WERI-Rb-1 (cell line): ENCODE results near the gene AHI1.
"Not testable (repeated sequence)": the region's sequence is repeated elsewhere in the genome, so short reads cannot be mapped to it uniquely, and the experiment has no call there.

ENCODE experiments used
- DNase-seq: peaks from one replicate; pipeline ENCODE4 v3.0.0-alpha.2; 2020
- H3K27ac ChIP-seq: fragments of 250-450 bp; sonication (Bioruptor Pico); 2 replicates; pipeline ENCODE4 v1.5.1; 2020; ENCODE audit warnings: mild to moderate bottlenecking, moderate library complexity
- H3K27me3 ChIP-seq: fragments of 250-450 bp; sonication (Bioruptor Pico); 2 replicates; pipeline ENCODE4 v1.5.1; 2021; ENCODE audit warnings: mild to moderate bottlenecking, low read depth, moderate library complexity; ENCODE audit not compliant: insufficient read depth, severe bottlenecking
- H3K36me3 ChIP-seq: fragments of 250-450 bp; sonication (Bioruptor Pico); 2 replicates; pipeline ENCODE4 v1.5.1; 2020; ENCODE audit warnings: mild to moderate bottlenecking, moderate library complexity
- H3K4me3 ChIP-seq: 2 replicates; pipeline ENCODE4 v1.5.1; 2011; ENCODE audit warnings: low read depth, mild to moderate bottlenecking, control low read depth, low read length
- H3K9me3 ChIP-seq: fragments of 250-450 bp; sonication (Bioruptor Pico); 2 replicates; pipeline ENCODE4 v1.5.1; 2021; ENCODE audit warnings: mild to moderate bottlenecking, moderate library complexity; ENCODE audit not compliant: severe bottlenecking
- TF ChIP-seq, protein P1 (sequence below): IDR thresholded peaks from 2 replicates; pipeline ENCODE4 v1.5.1; 2011; ENCODE audit warnings: low read depth, mild to moderate bottlenecking, control low read depth, inconsistent platforms, low read length

The AHI1 gene

DNA sequence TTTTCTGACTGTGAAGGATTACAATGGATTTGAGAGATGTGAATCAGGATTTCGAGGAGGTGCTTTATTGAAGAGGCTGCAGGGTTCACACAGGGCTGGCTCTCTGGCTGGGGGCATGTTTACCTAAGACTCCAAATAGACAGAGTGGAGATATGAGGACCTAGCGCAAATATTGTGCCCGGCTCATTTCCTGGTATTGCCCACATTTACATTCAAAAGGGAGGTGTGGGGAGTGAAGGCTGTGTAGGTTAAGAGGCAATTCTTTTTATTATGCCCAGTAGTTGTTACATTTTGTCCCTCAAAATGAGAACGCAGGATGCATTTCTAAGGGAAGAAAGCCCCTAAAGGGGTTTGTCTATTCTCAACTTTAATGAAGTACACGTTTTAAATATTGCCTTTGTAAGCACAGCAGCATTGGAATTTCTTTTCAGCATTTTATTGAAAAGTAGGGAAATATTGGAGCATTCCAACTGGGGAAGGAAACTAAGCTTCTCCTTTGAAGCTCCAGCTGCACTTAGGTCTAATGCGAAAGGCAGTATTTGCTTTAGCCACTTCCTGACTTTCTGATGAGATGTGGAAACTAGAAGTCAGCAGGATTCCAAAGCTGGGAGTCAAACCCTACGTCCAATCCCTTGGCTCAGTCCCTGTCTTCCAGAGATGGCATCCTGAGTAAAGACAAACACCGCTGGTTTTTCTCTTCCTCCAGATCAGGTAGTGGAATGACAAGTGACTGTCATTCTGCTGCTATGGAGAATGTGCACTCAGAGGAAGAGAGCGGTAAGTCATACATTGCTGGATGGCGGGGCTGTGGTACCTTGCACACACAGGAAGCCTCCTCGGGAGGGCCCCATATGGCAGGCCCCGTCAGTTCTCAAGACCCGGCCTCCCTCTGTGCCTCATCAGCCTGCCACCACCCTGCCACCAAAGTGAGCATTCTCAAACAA is 245.8 kb downstream of the AHI1 start:
- peak; percentile 49 for DNase-seq
- no peaks in the 10 kb centered on the region for H3K9me3 ChIP-seq
- no peaks in the 10 kb centered on the region for H3K36me3 ChIP-seq
- TF ChIP-seq, protein P1, sequence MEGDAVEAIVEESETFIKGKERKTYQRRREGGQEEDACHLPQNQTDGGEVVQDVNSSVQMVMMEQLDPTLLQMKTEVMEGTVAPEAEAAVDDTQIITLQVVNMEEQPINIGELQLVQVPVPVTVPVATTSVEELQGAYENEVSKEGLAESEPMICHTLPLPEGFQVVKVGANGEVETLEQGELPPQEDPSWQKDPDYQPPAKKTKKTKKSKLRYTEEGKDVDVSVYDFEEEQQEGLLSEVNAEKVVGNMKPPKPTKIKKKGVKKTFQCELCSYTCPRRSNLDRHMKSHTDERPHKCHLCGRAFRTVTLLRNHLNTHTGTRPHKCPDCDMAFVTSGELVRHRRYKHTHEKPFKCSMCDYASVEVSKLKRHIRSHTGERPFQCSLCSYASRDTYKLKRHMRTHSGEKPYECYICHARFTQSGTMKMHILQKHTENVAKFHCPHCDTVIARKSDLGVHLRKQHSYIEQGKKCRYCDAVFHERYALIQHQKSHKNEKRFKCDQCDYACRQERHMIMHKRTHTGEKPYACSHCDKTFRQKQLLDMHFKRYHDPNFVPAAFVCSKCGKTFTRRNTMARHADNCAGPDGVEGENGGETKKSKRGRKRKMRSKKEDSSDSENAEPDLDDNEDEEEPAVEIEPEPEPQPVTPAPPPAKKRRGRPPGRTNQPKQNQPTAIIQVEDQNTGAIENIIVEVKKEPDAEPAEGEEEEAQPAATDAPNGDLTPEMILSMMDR, result no peak
- H3K27me3 ChIP-seq, result no peaks in the 10 kb centered on the region
- no peak overlapping the region for H3K4me3 ChIP-seq
- no peak overlapping the region for H3K27ac ChIP-seq

DNA sequence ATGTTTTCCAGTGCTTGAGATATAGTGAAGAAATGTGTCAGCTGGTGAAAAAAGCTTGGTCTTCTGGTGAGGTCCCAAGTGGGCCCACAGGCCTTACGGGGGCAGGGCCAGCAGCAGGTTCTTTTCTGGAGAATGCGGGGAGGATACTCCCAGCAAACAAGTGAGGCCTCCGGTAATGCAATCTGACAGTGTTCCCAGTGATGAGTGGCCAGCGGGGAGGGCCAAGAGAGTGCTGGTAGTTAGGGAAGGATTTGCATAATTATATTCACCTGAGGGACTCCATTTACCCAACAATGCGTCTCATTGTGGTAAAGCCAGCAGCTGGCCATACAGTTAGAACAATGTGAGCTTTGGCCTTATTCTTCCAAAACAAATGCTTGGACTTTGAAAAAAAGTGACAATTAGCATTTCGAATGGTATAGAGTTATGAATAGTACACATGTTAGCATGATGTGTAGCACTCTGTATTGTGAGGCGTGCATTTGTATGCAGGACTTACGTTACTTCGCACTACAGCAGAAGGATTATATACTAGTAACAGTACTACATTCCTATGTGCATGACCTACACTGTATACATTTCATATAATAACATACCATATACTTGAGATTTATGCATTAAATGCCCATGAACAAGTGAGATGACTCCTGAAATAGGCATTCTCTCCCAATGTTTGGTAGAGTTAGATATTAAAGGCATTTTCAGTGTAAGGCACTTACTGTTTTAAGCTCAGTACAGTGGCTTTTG is 246.6 kb downstream of the AHI1 start:
- TF ChIP-seq, protein P1, result no peak
- Histone ChIP-seq H3K36me3 (no peaks in the 10 kb centered on the region), H3K27ac (no peak overlapping the region)

DNA sequence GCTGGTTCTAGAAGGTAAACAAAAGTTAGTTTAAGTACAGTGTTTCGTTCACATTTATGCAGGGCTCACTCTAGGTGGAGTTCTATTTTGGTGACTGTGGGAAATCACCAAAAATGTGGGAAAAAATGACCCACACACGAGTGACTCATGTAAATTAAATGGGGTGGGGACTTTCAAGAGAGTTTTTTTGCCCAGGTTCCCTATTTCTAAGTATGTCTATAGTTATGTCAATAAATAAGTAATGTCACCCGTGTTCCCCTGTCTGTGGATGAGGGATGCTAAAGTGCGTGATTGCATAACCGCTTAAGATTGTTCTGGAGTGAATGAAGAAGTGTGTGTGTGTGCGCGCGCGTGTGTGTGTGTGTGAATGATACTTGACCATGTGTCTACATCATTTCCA is 247.3 kb downstream of the AHI1 start:
- no peak for DNase-seq
- H3K27ac ChIP-seq, result no peak overlapping the region
- H3K27me3 ChIP-seq, result no peaks in the 10 kb centered on the region
- no peaks in the 10 kb centered on the region for H3K9me3 ChIP-seq
- TF ChIP-seq, protein P1, result no peak
- no peak overlapping the region for H3K4me3 ChIP-seq
- H3K36me3 ChIP-seq, result no peaks in the 10 kb centered on the region

More for the DNA sequence above, 246.6 kb downstream of the AHI1 start:
- H3K4me3 ChIP-seq, result no peak overlapping the region
- H3K9me3 ChIP-seq, result no peaks in the 10 kb centered on the region
- DNase-seq, result no peak
- H3K27me3 ChIP-seq, result no peaks in the 10 kb centered on the region

DNA sequence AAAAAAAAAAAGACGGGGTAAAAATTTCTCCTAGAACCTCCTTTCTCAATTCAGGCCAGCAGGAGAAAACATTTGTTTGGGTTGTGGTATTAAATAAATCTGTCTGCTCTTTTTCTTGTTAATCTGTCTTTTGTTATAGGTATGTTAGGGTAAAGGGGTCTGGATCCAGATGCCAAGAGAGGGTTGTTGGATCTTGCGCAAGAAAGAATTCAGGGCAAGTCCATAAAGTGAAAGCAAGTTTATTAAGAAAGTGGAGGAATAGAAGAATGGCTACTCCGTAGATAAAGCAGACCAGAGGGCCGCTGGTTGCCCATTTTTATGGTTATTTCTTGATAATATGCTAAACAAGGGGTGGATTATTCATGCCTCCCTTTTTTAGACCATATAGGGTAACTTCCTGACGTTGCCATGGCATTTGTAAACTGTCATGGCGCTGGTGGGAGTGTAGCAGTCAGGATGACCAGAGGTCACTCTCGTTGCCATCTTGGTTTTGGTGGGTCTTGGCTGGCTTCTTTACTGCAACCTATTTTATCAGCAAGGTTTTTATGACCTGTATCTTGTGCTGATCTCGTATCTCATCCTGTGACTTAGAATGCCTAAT is 251.0 kb downstream of the AHI1 start:
- H3K9me3 ChIP-seq, result not testable (repeated sequence)

DNA sequence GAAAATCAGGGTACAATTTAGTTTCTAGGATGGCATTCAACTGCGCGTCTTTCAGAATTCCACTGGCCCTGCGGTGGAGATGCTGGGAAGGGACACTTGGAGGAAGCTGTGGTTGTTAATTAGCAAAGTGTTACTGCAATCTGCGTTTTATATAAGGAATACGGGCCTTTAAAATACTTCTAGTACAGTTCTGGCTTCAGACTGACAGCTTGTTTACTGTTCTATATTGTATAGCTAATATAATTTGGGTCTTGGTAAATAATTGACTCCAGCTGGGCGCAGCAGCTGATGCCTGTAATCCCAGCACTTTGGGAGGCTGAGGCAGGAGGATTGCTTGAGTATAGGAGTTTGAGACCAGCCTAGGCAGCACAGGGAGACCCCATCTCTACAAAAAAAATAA is 252.7 kb downstream of the AHI1 start:
- TF ChIP-seq, protein P1, result no peak
- H3K36me3 ChIP-seq, result no peaks in the 10 kb centered on the region
- no peaks in the 10 kb centered on the region for H3K9me3 ChIP-seq
- no peak overlapping the region for H3K27ac ChIP-seq
- DNase-seq, result no peak
- no peak overlapping the region for H3K4me3 ChIP-seq
- H3K27me3 ChIP-seq, result no peaks in the 10 kb centered on the region

More for the DNA sequence above, 251.0 kb downstream of the AHI1 start:
- H3K4me3 ChIP-seq, H3K27me3 ChIP-seq, DNase-seq, H3K27ac ChIP-seq, H3K36me3 ChIP-seq: not testable (repeated sequence)
